Measurements from ENCODE around the gene HMOX2. TPM values are rescaled to one million over a fixed set of nuclear protein-coding genes. Genes with fewer than 3 reads are reported as not detected.

Gene HMOX2
- total and polyA plus RNA-seq, 2 donors from 2014 or later = 56.4 to 116 TPM

DNA sequence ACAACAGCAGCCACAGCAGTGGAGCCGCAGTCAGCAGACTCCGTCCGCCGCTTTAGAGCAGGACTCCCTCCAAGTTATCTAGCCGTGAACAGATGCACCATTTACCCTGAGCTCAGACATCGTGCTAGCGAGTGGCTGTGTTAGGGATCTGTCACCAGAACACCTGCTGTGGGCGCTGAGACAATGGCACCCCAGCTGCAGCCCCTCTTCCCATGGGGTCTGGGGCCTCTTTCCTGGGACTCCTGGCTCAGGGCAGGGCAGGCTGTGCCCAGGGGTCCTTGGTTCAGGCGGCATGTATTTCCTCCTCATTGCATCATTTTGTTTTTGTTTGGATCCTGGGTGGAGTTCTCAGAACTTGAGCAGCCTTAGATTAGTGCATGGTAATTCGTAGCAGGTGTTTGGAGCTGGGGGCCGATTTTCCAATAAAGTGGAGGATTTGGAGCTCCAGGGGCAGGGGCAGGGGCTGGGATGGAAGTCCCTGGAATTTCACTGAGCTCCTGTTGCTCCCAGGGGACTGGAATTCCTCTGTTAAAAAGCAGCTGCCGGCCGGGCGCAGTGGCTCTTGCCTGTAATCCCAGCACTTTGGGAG is 25.2 kb upstream of the HMOX2 start:
- Histone ChIP-seq H3K27ac (ENCODE audit: low read depth in 2 of 2, low read length in 2 of 2) (no peak overlapping the region), H3K36me3 (ENCODE audit: control insufficient read depth in 2 of 3, insufficient read depth in 3 of 3, low read length in 3 of 3) (peaks cover 0 to 43% (median 40%) of the 10 kb centered on the region in 3 donors), H3K4me1 (ENCODE audit: control insufficient read depth in 2 of 3, insufficient read depth in 2 of 3, low read depth in 1 of 3, low read length in 3 of 3) (no peaks in the 10 kb centered on the region), H3K4me3 (ENCODE audit: low read length in 3 of 3) (no peak overlapping the region), H3K9me3 (ENCODE audit: control insufficient read depth in 2 of 3, insufficient read depth in 1 of 3, low read length in 3 of 3) (no peaks in the 10 kb centered on the region), H3K9ac (ENCODE audit: low read length in 3 of 3) (no peak overlapping the region), H3K27me3 (ENCODE audit: control insufficient read depth, insufficient read depth, low read length) (no peaks in the 10 kb centered on the region)
- intact Hi-C loops (cut with DNase I) = no loop called here
- FAIRE-seq = no peak
- no peak for DNase-seq
- TF ChIP-seq, protein P1, sequence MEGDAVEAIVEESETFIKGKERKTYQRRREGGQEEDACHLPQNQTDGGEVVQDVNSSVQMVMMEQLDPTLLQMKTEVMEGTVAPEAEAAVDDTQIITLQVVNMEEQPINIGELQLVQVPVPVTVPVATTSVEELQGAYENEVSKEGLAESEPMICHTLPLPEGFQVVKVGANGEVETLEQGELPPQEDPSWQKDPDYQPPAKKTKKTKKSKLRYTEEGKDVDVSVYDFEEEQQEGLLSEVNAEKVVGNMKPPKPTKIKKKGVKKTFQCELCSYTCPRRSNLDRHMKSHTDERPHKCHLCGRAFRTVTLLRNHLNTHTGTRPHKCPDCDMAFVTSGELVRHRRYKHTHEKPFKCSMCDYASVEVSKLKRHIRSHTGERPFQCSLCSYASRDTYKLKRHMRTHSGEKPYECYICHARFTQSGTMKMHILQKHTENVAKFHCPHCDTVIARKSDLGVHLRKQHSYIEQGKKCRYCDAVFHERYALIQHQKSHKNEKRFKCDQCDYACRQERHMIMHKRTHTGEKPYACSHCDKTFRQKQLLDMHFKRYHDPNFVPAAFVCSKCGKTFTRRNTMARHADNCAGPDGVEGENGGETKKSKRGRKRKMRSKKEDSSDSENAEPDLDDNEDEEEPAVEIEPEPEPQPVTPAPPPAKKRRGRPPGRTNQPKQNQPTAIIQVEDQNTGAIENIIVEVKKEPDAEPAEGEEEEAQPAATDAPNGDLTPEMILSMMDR (IDR thresholded peaks at IDR 0.05; ENCODE audit: borderline replicate concordance, extremely low read depth, insufficient read depth) = no peak

DNA sequence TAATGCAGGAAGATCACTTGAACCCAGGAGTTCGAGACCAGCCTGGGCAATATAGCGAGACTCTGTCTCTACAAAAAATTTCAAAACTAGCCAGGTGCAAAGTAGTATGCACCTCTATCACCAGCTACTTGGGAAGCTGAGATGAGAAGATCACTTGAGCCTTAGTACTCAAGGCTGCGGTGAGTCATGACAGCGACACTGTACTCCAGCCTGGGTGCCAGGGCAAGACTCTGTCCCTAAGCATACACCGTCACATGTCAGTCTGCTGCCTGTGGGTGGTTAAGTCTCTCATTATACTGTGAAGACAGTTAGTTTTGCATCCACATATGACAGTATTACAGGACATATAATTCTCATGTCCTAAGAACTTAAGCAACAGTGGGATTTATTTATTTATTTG is 23.5 kb upstream of the HMOX2 start:
- Histone ChIP-seq H3K9me3 (ENCODE audit: control insufficient read depth in 2 of 3, insufficient read depth in 1 of 3, low read length in 3 of 3) (no peaks in the 10 kb centered on the region), H3K36me3 (ENCODE audit: control insufficient read depth in 2 of 3, insufficient read depth in 3 of 3, low read length in 3 of 3) (peaks cover 2 to 35% (median 32%) of the 10 kb centered on the region in 3 donors), H3K9ac (ENCODE audit: low read length in 3 of 3) (no peak overlapping the region), H3K27ac (ENCODE audit: low read depth in 2 of 2, low read length in 2 of 2) (no peak overlapping the region), H3K4me1 (ENCODE audit: control insufficient read depth in 2 of 3, insufficient read depth in 2 of 3, low read depth in 1 of 3, low read length in 3 of 3) (no peaks in the 10 kb centered on the region), H3K27me3 (ENCODE audit: control insufficient read depth, insufficient read depth, low read length) (no peaks in the 10 kb centered on the region), H3K4me3 (ENCODE audit: low read length in 3 of 3) (no peak overlapping the region)
- intact Hi-C loops (cut with DNase I) = no loop called here
- DNase-seq (no peak), FAIRE-seq (no peak)
- TF ChIP-seq, protein P1 (IDR thresholded peaks at IDR 0.05; ENCODE audit: borderline replicate concordance, extremely low read depth, insufficient read depth) = no peak

DNA sequence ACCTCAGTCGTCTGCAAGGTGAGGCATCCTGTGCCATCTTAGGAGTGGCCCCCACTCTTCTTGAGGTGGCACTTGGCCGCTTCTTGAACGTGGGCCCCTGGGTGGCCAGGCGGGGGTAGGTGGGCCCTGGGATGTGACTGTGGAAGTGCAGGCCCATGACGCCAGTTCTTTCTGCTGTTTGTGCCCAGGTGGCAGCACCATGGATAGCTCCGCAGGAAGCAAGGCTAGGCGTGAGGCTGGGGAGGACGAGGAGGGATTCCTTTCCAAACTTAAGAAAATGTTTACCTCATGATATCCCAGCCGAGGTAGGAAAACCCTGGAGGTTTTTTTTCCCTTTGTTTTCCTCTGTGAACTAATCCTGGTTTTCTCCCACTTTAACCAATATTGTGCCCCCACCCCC is 21.6 kb upstream of the HMOX2 start:
- intact Hi-C loops (cut with DNase I) = no loop called here
- Histone ChIP-seq H3K4me1 (ENCODE audit: control insufficient read depth in 2 of 3, insufficient read depth in 2 of 3, low read depth in 1 of 3, low read length in 3 of 3) (no peaks in the 10 kb centered on the region), H3K9me3 (ENCODE audit: control insufficient read depth in 2 of 3, insufficient read depth in 1 of 3, low read length in 3 of 3) (no peaks in the 10 kb centered on the region), H3K9ac (ENCODE audit: low read length in 3 of 3) (no peak overlapping the region), H3K27me3 (ENCODE audit: control insufficient read depth, insufficient read depth, low read length) (no peaks in the 10 kb centered on the region), H3K36me3 (ENCODE audit: control insufficient read depth in 2 of 3, insufficient read depth in 3 of 3, low read length in 3 of 3) (peaks cover 2 to 36% (median 32%) of the 10 kb centered on the region in 3 donors), H3K4me3 (ENCODE audit: low read length in 3 of 3) (no peak overlapping the region), H3K27ac (ENCODE audit: low read depth in 2 of 2, low read length in 2 of 2) (no peak overlapping the region)
- TF ChIP-seq, protein P1 (IDR thresholded peaks at IDR 0.05; ENCODE audit: borderline replicate concordance, extremely low read depth, insufficient read depth) = no peak
- DNase-seq (peak in 2 of 5 donors; percentile 24 to 33), FAIRE-seq (no peak)

DNA sequence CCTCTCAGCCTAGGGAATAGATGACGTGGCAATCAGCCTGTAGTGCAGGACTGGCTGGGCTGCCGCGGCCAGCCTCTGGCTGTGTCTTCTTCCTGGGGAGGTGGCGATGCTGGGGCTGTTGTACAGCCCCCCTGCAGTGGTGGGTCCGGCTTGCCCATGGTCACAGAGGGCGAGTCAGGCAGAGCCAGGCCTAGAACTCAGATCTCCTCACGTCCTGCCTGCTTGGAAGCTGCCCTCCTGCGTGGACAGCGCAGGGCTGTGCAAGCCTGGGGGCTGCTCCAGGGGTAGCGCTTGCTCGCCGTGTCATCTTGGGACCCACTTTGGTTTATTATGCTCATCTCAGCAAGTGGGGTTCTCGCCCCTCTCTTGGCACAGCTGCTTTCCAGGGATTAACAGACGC is 21.1 kb upstream of the HMOX2 start:
- no peaks in the 10 kb centered on the region for H3K27me3 ChIP-seq (ENCODE audit: control insufficient read depth, insufficient read depth, low read length)
- no peak overlapping the region for H3K4me3 ChIP-seq (ENCODE audit: low read length in 3 of 3)
- intact Hi-C loops (cut with DNase I) = no loop called here
- no peak for DNase-seq
- TF ChIP-seq, protein P1 (IDR thresholded peaks at IDR 0.05; ENCODE audit: borderline replicate concordance, extremely low read depth, insufficient read depth) = no peak
- no peaks in the 10 kb centered on the region for H3K9me3 ChIP-seq (ENCODE audit: control insufficient read depth in 2 of 3, insufficient read depth in 1 of 3, low read length in 3 of 3)
- H3K36me3 ChIP-seq (ENCODE audit: control insufficient read depth in 2 of 3, insufficient read depth in 3 of 3, low read length in 3 of 3) = peaks cover 2 to 36% (median 30%) of the 10 kb centered on the region in 3 donors
- no peak overlapping the region for H3K9ac ChIP-seq (ENCODE audit: low read length in 3 of 3)
- H3K27ac ChIP-seq (ENCODE audit: low read depth in 2 of 2, low read length in 2 of 2) = no peak overlapping the region
- FAIRE-seq = no peak
- H3K4me1 ChIP-seq (ENCODE audit: control insufficient read depth in 2 of 3, insufficient read depth in 2 of 3, low read depth in 1 of 3, low read length in 3 of 3) = no peaks in the 10 kb centered on the region

All from kidney (tissue), 14 donors.